ENCODE measurements around the gene NTN1.

DNA sequence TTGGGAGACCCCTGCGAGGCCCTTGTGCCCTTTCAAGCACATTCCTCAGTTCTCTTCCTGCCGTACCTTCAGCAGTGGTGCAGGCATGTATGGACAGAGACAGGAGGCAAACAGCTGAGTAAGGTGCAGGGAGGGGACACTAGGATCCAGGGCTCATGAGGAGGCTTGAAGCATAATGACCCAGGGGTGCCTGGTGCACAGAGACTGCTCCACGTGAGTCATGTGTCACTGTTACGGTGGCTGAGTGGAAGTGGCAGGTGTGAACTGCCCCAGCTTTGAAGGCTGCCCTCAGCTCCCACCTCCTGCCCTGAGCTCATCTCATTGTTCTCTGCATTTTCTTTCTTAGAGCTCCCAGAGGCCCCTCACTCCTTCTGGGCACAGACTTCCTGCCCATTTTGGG, 124.8 kb downstream of the NTN1 start:
- TF ChIP-seq, protein P1, sequence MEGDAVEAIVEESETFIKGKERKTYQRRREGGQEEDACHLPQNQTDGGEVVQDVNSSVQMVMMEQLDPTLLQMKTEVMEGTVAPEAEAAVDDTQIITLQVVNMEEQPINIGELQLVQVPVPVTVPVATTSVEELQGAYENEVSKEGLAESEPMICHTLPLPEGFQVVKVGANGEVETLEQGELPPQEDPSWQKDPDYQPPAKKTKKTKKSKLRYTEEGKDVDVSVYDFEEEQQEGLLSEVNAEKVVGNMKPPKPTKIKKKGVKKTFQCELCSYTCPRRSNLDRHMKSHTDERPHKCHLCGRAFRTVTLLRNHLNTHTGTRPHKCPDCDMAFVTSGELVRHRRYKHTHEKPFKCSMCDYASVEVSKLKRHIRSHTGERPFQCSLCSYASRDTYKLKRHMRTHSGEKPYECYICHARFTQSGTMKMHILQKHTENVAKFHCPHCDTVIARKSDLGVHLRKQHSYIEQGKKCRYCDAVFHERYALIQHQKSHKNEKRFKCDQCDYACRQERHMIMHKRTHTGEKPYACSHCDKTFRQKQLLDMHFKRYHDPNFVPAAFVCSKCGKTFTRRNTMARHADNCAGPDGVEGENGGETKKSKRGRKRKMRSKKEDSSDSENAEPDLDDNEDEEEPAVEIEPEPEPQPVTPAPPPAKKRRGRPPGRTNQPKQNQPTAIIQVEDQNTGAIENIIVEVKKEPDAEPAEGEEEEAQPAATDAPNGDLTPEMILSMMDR (IDR thresholded peaks at IDR 0.05), result no peak
- TF ChIP-seq POLR2A (IDR thresholded peaks at IDR 0.05), result no peak

Measured in heart left ventricle (tissue), 13 donors.